ENCODE measurements around the gene TRAPPC2.
"Not testable (repeated sequence)": the region's sequence is repeated elsewhere in the genome, so short reads cannot be mapped to it uniquely, and the experiment has no call there.

Gene TRAPPC2

DNA sequence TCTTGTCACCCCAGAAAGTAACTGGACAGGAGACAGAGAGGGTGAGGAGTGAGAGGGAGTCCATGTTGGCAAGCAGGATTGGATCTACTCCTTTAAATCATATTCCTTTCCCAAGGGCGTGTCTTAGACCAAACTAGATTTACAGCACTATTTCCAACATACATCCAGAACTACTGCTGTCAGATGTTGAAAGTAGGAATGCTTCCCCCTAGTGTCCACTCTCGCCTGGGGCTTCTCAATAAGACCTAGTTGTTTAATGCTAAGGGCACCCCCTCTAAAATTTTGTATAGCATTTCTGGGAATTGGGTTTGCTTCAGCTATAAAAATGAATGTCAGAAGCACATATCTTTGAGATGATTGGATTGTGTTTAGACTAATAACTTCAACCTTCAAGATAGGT is 13.4 kb upstream of the TRAPPC2 start:
- DNase-seq (ENCODE audit: low spot score): peak; percentile 45

- no peak for DNase-seq (ENCODE audit: low spot score)
Observed at GRCh38 chrX:13742397-13743176, 8.2 kb upstream of the TRAPPC2 start.

- DNase-seq (ENCODE audit: low spot score): no peak
Observed at GRCh38 chrX:13741695-13742094, 7.3 kb upstream of the TRAPPC2 start.

DNA sequence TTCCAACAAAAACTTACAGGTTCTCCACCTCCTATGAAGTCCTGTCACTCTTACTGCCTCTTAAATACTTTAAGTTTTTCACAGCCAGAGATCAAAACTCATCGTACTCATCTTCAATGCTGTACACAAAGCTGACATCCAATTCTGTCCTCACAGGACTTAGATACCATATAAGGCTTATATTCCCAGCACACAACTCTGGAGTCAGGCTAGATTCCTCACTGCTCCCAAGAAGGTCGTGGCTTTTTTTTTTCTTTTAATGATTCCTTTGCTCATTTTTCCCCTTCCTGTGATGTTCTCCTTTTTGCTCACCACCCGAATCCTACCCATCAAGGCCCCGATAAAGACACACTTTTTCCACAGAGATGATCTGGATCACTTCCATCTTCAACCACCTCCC is 914 bp downstream of the TRAPPC2 start:
- DNase-seq (ENCODE audit: low spot score): no peak

- DNase-seq (ENCODE audit: low spot score): no peak
Observed at GRCh38 chrX:13732246-13733067, 2.0 kb downstream of the TRAPPC2 start.

DNA sequence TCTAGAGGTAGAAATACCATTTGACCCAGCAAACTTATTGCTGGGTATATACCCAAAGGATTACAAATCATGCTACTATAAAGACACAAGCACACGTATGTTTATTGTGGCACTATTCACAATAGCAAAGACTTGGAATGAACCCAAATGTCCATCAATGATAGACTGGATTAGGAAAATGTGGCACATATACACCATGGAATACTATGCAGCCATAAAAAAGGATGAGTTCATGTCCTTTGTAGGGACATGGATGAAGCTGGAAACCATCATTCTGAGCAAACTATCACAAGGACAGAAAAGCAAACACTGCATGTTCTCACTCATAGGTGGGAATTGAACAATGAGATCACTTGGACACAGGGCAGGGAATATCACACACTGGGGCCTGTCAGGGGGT is 3.9 kb downstream of the TRAPPC2 start:
- not testable (repeated sequence) for DNase-seq (ENCODE audit: low spot score)

- DNase-seq (ENCODE audit: low spot score): not testable (repeated sequence)
Observed at GRCh38 chrX:13726583-13726982, 7.8 kb downstream of the TRAPPC2 start.

- DNase-seq (ENCODE audit: low spot score): not testable (repeated sequence)
Observed at GRCh38 chrX:13724878-13725277, 9.5 kb downstream of the TRAPPC2 start.

- DNase-seq (ENCODE audit: low spot score): peak; percentile 31
Observed at GRCh38 chrX:13721819-13722519, 12.5 kb downstream of the TRAPPC2 start.

DNA sequence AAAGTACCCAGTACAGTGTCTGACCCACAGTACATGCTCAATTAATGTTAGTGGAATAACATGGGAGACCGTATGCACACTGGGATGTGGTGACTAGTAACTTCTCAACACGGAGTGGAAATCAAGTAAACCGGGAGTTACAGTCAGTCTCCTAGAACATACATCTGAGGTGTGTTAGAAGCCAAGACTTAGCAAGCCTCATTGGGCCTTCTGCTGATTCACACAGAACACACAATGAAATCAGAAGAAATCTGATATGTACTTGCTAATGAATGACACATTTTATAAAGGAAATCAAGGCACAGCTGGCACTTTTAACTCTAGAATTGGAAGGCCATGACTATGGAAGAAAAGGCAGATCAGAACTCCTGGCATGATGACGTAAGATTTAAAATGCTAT is 13.0 kb downstream of the TRAPPC2 start:
- DNase-seq (ENCODE audit: low spot score): no peak

GRCh38 chrX:13719192-13719856 is 15.1 kb downstream of the TRAPPC2 start:
- DNase-seq (ENCODE audit: low spot score): no peak

DNA sequence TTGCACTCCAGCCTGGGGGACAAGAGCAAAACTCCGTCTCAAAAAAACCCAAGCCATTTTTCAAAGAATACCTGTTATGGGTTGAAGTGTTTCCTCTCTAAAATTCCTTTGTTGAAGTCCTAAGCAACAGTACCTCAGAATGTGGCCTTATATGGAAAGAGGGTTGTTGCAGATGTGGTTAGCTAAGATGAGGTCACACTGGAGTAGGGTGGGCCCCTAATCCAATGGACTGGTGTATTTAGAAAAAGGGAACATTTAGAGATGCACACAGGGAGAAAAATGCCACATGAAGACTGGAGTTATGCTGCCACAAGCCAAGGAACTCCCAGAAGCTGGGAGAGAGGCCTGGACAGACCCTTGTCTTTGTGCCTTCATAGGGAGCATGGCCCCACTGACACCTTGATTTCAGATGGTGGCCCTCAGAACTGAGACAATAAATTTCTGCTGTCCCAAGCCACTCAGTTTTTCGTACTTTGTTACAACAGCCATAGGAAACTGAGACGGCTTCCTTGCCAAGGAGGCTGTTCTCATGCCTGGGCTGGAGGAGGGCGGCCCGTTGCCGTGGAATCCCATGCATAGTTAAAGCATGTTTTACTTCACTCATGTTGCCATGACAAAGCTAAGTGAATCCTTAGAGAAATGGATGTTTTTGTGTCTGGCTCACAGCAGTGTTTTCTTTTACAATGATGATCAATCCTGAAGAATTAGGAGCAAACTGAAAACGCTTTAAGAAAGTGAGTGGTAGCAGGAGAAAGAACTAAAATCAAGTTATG is 16.5 kb downstream of the TRAPPC2 start:
- peak; percentile 24 for DNase-seq (ENCODE audit: low spot score)

DNA sequence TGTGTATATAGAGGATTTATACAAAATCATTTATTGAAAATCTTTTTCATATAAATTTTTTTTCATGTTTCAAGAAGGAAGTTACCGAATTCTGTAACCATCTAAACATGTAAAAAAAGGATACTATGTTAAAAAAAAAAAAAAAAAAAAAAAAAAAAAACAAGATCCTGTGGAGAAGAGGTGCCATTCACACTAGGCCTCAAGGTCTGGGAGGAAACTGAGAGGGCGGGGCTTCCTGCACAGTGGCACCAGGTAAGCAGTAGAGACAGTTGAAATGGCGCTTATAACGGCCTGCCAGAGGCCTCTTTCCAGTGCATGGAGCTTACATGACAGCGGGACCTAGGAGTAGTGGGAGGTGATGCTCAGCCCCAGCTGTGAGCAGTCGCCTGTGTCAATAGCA is 17.5 kb downstream of the TRAPPC2 start:
- DNase-seq (ENCODE audit: low spot score): no peak

- DNase-seq (ENCODE audit: low spot score): no peak
Observed at GRCh38 chrX:13716455-13716854, 18.0 kb downstream of the TRAPPC2 start.

GRCh38 chrX:13711141-13711540 is 23.3 kb downstream of the TRAPPC2 start:
- DNase-seq (ENCODE audit: low spot score): no peak

- DNase-seq (ENCODE audit: low spot score): no peak
Observed at GRCh38 chrX:13703589-13703988, 30.8 kb downstream of the TRAPPC2 start.

GRCh38 chrX:13703135-13703534 is 31.3 kb downstream of the TRAPPC2 start:
- no peak for DNase-seq (ENCODE audit: low spot score)

DNA sequence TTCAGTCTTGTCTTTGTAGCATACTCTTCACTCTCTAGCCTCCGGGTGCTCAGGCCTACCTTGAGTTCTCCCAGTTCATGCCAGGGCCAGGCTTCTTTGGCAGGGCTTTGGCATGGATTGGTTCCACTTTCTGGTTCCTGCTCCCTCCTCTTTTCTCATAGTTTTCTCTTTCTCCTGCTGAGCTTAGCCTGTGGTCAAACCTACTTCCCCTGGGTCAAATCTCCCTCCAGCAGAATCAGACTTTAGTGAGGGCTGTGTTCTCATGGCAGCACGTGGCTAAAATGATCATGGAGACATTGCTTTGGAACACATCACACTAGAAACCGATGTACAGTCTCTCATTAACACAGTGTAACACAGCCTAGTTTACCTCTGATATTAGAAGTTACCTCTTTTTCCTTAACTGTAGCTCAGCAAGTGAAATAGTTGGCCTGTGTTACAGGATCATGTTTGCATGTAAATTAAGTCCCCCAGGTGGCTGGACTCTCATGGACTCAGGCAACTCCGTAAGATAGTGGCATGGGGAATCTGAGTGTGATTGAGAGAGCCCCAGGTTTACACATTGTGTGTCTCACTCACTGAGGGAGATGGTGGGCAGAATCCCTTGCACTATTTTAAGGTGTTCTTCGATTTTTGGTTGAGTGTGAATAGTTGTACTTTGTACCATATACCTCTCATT is 32.2 kb downstream of the TRAPPC2 start:
- DNase-seq (ENCODE audit: low spot score): no peak

- DNase-seq (ENCODE audit: low spot score): no peak
Observed at GRCh38 chrX:13700380-13700779, 34.0 kb downstream of the TRAPPC2 start.

DNA sequence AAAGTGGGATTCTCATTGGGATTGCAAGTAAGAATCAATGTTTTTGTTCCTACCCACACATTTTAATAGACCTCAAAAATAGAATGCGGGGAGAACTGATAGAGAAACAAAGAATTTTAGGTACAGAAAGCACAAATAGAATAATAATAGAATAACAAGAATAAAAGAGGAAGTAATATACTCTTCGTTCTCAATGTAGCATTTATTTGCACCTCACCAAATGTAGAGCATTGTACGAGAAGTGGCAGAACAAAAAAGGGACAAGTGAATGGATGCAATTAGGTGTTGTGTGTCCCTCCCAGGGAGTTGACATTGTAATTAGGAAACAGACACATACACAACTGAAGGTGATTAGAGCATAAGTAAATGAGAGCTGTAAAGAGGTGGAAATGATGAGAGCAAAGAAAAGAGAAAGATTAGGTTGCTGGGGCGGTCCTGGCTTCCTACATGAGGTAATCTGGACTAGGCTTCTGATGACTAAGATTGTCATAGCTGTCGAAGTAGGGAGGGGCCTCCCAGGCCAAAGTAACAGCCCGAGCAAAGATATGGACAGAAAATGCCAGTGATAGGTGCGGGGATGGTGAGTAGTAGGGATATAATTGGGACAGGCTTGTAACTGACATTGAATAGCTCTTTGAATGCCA is 35.1 kb downstream of the TRAPPC2 start:
- peak; percentile 48 for DNase-seq (ENCODE audit: low spot score)
